Left ventricle myocardium inferior (tissue), 1 donor: ENCODE results near the gene HHIPL2. TPM values are rescaled to one million over a fixed set of nuclear protein-coding genes. Genes with fewer than 3 reads are reported as not detected.

Experiments used
- DNase-seq: peaks from one replicate; pipeline ENCODE4 v3.0.0-alpha.2; 2020
- H3K27ac ChIP-seq: fragments of 200-600 bp; replicated peaks from 2 replicates; pipeline ENCODE4 v1.8.0; 2021
- H3K27me3 ChIP-seq: fragments of 200-600 bp; 2 replicates; pipeline ENCODE4 v1.8.0; 2021; ENCODE audit warnings: low read depth
- H3K36me3 ChIP-seq: fragments of 200-600 bp; 2 replicates; pipeline ENCODE4 v1.8.0; 2021
- H3K4me1 ChIP-seq: fragments of 200-600 bp; 2 replicates; pipeline ENCODE4 v1.8.0; 2021
- H3K4me3 ChIP-seq: fragments of 200-600 bp; 2 replicates; pipeline ENCODE4 v1.8.0; 2021; ENCODE audit warnings: mild to moderate bottlenecking, moderate library complexity
- H3K9me3 ChIP-seq: fragments of 200-600 bp; replicated peaks from 2 replicates; pipeline ENCODE4 v1.8.0; 2021
- intact Hi-C: fragments of 100-400 bp; cut with micrococcal nuclease; formaldehyde crosslinking; loops from one replicate; pipeline ENCODE4 v1.11.0; 2022
- total RNA-seq: library from RNA; stranded (reverse); fragmentation: NEBNext Ultra II Directional; extraction: Animal tissue kit (Norgen Biotek cat#: 25700); gene quantifications from one replicate; pipeline ENCODE4 v1.2.1, GENCODE V29; 2021
- TF ChIP-seq, protein P1 (sequence below): fragments of 200-600 bp; IDR thresholded peaks from 2 replicates; pipeline ENCODE4 v1.8.0; 2021; ENCODE audit warnings: antibody characterized with exemption, mild to moderate bottlenecking, borderline replicate concordance
- donor health status: DM: no; HTN: yes; CAD: no; lungs with severe emphysema.

The HHIPL2 gene
- total RNA-seq, 1 donor from 2014 or later, result not detected

DNA sequence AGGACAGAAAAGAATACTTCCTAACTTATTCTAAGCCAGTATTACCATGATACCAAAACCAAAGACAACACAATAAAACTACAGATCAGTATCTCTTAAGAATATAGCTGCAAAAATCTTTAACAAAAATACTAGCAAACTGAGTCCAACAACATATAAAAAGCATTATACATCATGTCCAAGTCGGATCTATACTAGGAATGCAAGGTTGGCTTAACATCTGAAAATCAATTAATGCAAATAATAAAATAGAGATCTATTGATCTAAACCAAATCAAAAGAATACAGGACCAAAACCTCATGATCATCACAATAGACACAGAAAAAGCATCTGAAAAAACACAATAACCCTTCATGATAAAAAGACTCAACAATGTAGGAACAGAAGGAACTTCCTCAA, 22.9 kb upstream of the HHIPL2 start:
- Histone ChIP-seq H3K4me1 (no peaks in the 10 kb centered on the region), H3K4me3 (no peak overlapping the region), H3K9me3 (peaks cover 9% of the 10 kb centered on the region), H3K27ac (no peak overlapping the region), H3K27me3 (no peaks in the 10 kb centered on the region), H3K36me3 (peaks cover 56% of the 10 kb centered on the region)
- TF ChIP-seq, protein P1, sequence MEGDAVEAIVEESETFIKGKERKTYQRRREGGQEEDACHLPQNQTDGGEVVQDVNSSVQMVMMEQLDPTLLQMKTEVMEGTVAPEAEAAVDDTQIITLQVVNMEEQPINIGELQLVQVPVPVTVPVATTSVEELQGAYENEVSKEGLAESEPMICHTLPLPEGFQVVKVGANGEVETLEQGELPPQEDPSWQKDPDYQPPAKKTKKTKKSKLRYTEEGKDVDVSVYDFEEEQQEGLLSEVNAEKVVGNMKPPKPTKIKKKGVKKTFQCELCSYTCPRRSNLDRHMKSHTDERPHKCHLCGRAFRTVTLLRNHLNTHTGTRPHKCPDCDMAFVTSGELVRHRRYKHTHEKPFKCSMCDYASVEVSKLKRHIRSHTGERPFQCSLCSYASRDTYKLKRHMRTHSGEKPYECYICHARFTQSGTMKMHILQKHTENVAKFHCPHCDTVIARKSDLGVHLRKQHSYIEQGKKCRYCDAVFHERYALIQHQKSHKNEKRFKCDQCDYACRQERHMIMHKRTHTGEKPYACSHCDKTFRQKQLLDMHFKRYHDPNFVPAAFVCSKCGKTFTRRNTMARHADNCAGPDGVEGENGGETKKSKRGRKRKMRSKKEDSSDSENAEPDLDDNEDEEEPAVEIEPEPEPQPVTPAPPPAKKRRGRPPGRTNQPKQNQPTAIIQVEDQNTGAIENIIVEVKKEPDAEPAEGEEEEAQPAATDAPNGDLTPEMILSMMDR, result no peak
- DNase-seq, result no peak
- intact Hi-C loops, result no loop called here

DNA sequence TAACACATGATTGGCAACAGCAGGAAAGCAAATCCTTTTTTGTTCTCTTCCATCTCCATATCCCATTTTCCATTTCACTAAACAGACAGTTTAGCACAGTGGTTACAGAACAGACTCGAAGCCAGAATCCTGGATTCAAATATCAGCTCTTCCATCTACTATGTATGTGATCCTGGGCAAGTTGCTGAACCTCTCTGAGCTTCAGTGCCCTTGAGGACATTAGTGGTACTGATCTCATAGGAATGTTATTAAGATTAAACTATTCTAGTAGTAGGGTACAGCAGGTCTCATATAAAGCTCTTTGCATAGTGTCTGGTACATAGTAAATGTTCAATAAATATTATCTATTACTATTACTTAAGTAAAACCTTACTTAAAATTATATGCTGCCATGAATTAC, 13.8 kb upstream of the HHIPL2 start:
- intact Hi-C loops, result no loop called here
- TF ChIP-seq, protein P1, result no peak
- no peak for DNase-seq
- H3K4me1 ChIP-seq, result no peaks in the 10 kb centered on the region
- peaks cover 64% of the 10 kb centered on the region for H3K36me3 ChIP-seq
- H3K4me3 ChIP-seq, result no peak overlapping the region
- no peaks in the 10 kb centered on the region for H3K9me3 ChIP-seq
- no peak overlapping the region for H3K27ac ChIP-seq
- H3K27me3 ChIP-seq, result no peaks in the 10 kb centered on the region

DNA sequence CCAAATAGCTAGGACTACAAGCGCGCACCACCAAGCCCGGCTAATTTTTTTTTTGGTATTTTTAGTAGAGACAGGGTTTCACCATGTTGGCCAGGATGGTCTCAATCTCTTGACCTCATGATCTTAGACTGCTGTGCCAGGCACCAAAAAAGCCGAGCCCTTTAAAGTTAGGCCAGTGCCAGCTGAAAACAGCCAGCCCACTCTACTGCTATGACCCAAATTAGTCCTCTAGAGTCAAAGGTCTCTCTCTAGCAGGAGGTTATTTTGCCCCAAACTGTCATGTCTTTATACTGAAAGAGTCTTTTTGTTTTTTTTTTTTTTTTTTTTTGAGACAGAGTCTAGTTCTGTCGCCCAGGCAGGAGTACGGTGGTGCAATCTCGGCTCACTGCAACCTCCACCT, 9.7 kb upstream of the HHIPL2 start:
- no peaks in the 10 kb centered on the region for H3K4me1 ChIP-seq
- no peaks in the 10 kb centered on the region for H3K27me3 ChIP-seq
- H3K27ac ChIP-seq, result no peak overlapping the region
- no peak for DNase-seq
- intact Hi-C loops, result no loop called here
- H3K4me3 ChIP-seq, result no peak overlapping the region
- no peaks in the 10 kb centered on the region for H3K9me3 ChIP-seq
- TF ChIP-seq, protein P1, result no peak
- H3K36me3 ChIP-seq, result peaks cover 65% of the 10 kb centered on the region

DNA sequence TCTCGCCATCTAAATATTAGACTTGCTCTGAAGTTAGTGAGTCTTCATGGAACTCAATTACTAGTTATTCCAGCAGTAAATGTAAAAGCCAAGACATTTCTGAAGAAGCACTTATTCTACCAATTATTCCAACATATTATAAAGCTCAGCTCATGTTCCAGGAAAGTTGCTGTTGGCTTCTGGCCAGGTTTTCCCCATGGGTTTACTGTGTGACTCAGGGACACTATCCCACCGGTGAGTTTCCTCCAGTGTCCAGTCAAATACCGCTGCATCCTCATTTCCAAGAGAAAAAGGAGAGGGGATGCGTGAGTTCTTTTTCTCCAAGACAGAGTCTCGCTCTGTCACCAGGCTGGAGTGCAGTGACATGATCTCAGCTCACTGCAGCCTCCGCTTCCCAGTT, 9.2 kb upstream of the HHIPL2 start:
- Histone ChIP-seq H3K4me1 (no peaks in the 10 kb centered on the region), H3K27ac (no peak overlapping the region), H3K4me3 (no peak overlapping the region), H3K9me3 (no peaks in the 10 kb centered on the region), H3K27me3 (no peaks in the 10 kb centered on the region), H3K36me3 (peaks cover 62% of the 10 kb centered on the region)
- TF ChIP-seq, protein P1, result no peak
- DNase-seq, result no peak
- intact Hi-C loops, result no loop called here

DNA sequence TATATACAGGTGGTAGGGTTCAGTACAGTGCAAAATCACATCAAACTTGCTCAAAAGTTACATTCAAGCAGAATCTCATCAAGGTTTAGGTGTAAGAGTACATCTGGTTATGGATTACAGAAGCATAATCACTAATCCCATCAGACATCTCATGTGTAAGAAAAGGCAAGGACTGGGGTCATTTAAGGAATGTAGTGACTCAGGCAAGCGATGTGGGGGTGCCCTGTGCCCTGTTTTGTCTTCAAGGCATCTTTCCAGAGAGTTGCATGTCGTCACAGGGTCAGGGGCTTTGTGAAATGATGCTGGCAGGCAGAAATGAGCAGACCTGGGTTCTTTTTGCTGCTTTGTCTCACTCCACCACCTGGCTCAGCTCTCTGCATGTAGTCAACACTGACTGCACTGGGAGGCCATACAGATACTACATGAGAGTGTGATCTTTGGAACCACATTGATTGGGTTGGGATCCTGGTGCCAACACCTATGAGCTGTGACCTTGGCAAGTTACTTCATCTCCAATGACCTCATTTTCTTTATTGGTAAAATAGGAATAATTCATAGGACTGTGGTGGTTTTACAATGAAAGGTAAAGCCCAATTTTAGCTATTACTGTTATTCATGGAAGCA, 8.2 kb upstream of the HHIPL2 start:
- no peak for DNase-seq
- intact Hi-C loops, result no loop called here
- Histone ChIP-seq H3K27me3 (no peaks in the 10 kb centered on the region), H3K4me3 (no peak overlapping the region), H3K27ac (no peak overlapping the region), H3K4me1 (no peaks in the 10 kb centered on the region), H3K9me3 (no peaks in the 10 kb centered on the region), H3K36me3 (peaks cover 51% of the 10 kb centered on the region)
- TF ChIP-seq, protein P1, result no peak
